Glutamatergic neuron (in vitro differentiated cells): ENCODE results near the gene NTM. TPM values are rescaled to one million over a fixed set of nuclear protein-coding genes. Genes with fewer than 3 reads are reported as not detected.

Experiments used
- DNase-seq: peaks from one replicate; pipeline ENCODE4 v3.0.0; 2022
- H3K27ac Mint-ChIP-seq: one replicate; pipeline ENCODE4 v1.8.0; 2020; ENCODE audit warnings: mild to moderate bottlenecking, mixed read lengths, inconsistent platforms; ENCODE audit not compliant: unreplicated experiment
- H3K27me3 Mint-ChIP-seq: one replicate; pipeline ENCODE4 v1.8.0; 2020; ENCODE audit warnings: mild to moderate bottlenecking, moderate library complexity, mixed read lengths, inconsistent platforms; ENCODE audit not compliant: unreplicated experiment
- H3K36me3 Mint-ChIP-seq: one replicate; pipeline ENCODE4 v1.8.0; 2020; ENCODE audit warnings: mild to moderate bottlenecking, mixed read lengths, inconsistent platforms; ENCODE audit not compliant: unreplicated experiment
- H3K4me1 Mint-ChIP-seq: one replicate; pipeline ENCODE4 v1.8.0; 2020; ENCODE audit warnings: mild to moderate bottlenecking, low read depth, mixed read lengths, inconsistent platforms; ENCODE audit not compliant: unreplicated experiment
- H3K4me3 Mint-ChIP-seq: one replicate; pipeline ENCODE4 v1.8.0; 2020; ENCODE audit warnings: mild to moderate bottlenecking, mixed read lengths, inconsistent platforms; ENCODE audit not compliant: unreplicated experiment
- H3K9me3 Mint-ChIP-seq: one replicate; pipeline ENCODE4 v1.8.0; 2020; ENCODE audit warnings: mild to moderate bottlenecking, moderate library complexity, mixed read lengths, inconsistent platforms; ENCODE audit not compliant: unreplicated experiment
- total RNA-seq: library from RNA; stranded (reverse); fragmentation: NEBNext Ultra II Directional; extraction: Animal tissue kit (Norgen Biotek cat#: 25700); gene quantifications from one replicate; pipeline ENCODE4 v1.2.1, GENCODE V29; 2021; ENCODE audit not compliant: unreplicated experiment
- TF ChIP-seq, protein P1 (sequence below): fragments of 200-600 bp; sonication (generic); IDR thresholded peaks from one replicate; pipeline ENCODE4 v1.5.0; 2021; ENCODE audit not compliant: partially characterized antibody, unreplicated experiment

Gene NTM
- total RNA-seq, 1 donor from 2014 or later: 1.2 TPM

DNA sequence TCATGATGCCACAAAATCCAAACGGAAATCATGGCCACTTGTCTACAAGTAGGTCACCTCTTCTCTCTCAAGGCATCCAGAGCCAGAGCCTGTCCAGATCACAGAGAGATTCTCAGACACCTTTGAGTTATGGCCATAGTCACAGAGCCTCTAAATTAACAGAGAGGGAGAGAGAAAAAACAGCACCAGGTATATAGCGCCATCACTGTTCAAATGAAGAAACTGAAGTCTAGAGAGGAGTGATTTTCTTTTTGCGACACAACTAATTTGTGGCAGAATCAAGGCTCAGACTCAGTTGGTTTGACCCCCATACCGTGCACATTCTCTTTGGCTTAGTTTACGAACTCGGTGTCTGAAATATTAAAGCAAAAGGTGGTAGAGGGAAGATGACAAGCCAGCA, 512.9 kb downstream of the NTM start:
- no peak overlapping the region for H3K27ac Mint-ChIP-seq
- TF ChIP-seq, protein P1, sequence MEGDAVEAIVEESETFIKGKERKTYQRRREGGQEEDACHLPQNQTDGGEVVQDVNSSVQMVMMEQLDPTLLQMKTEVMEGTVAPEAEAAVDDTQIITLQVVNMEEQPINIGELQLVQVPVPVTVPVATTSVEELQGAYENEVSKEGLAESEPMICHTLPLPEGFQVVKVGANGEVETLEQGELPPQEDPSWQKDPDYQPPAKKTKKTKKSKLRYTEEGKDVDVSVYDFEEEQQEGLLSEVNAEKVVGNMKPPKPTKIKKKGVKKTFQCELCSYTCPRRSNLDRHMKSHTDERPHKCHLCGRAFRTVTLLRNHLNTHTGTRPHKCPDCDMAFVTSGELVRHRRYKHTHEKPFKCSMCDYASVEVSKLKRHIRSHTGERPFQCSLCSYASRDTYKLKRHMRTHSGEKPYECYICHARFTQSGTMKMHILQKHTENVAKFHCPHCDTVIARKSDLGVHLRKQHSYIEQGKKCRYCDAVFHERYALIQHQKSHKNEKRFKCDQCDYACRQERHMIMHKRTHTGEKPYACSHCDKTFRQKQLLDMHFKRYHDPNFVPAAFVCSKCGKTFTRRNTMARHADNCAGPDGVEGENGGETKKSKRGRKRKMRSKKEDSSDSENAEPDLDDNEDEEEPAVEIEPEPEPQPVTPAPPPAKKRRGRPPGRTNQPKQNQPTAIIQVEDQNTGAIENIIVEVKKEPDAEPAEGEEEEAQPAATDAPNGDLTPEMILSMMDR: no peak
- H3K4me1 Mint-ChIP-seq: peaks cover 4% of the 10 kb centered on the region
- DNase-seq: no peak
- H3K27me3 Mint-ChIP-seq: no peaks in the 10 kb centered on the region
- H3K9me3 Mint-ChIP-seq: peaks cover 2% of the 10 kb centered on the region
- H3K36me3 Mint-ChIP-seq: no peaks in the 10 kb centered on the region
- H3K4me3 Mint-ChIP-seq: no peak overlapping the region

DNA sequence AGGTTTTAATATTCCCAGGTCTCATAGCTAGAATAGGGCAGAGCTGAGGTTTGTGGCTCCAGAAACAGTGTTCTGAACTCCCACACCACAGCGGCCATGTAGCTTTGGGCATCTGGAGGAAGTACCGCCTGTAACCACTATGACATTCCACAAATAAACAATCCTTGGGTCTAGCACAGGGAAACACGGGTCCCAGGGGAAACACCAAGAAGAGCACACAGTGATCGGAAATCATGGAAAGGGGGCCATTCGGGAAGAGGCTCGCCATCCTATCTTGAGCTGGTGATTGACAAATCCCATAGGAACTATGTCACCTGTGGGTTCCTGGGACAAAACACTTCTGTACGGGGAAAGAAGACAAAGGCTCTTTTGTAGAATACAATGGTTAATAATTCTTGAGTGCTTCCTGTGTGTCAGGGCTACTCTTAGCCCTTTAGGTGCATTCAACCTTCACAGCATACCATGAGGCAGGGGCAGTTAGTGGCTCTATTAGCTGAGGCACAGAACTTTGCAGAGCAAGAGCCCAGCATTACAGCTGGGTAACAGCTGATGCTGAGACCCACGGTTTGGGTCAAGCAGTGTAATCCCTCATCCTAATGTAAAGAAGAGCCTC, 514.2 kb downstream of the NTM start:
- Mint-ChIP-seq H3K4me1 (peaks cover 4% of the 10 kb centered on the region), H3K4me3 (no peak overlapping the region), H3K9me3 (peaks cover 2% of the 10 kb centered on the region), H3K27ac (no peak overlapping the region), H3K27me3 (no peaks in the 10 kb centered on the region), H3K36me3 (no peaks in the 10 kb centered on the region)
- no peak for DNase-seq
- TF ChIP-seq, protein P1: no peak

DNA sequence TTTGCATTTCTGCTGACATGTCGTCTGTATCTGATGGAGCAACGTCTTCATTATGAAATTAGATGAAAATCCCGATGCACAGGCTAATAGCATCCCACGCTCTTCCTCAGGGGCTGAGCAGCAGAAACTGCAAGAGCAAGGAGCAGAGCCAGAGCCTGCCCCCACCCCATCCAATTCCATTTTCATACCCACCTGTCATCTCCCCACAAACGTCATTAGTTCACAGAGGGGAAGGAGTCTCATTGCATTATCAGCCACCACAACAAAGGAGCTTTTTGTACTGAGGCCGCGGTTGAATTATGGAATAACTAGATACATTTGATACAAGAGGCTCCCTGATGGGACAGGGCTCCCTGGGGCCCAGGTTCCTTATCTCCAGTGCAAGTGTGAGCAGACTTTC, 515.0 kb downstream of the NTM start:
- DNase-seq: no peak
- Mint-ChIP-seq H3K27me3 (no peaks in the 10 kb centered on the region), H3K4me3 (no peak overlapping the region)

DNA sequence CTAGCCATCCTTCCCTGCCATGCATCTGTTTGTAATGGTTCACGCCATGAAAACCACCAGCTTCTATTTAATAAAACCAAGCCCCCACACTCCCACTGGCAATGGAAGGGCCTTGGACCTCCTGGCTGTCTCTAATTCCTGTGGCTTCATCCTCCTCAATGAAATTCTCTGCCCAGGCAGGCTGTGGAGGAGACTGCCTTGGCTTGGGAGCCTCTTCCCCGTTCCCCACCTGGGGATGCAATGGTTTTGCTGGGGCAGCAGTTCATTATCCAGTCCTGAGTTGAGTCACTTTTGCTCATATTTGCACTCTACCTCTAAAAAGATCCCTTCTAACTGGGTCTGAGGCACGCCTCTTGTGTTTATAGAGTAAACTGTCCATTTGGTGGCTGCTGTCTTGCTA, 515.8 kb downstream of the NTM start:
- DNase-seq: no peak
- Mint-ChIP-seq H3K27ac (no peak overlapping the region), H3K36me3 (no peaks in the 10 kb centered on the region), H3K4me1 (peaks cover 4% of the 10 kb centered on the region), H3K9me3 (peaks cover 2% of the 10 kb centered on the region), H3K4me3 (no peak overlapping the region), H3K27me3 (no peaks in the 10 kb centered on the region)
- TF ChIP-seq, protein P1: no peak

More for the DNA sequence above, 515.0 kb downstream of the NTM start:
- Mint-ChIP-seq H3K4me1 (peaks cover 4% of the 10 kb centered on the region), H3K36me3 (no peaks in the 10 kb centered on the region), H3K9me3 (peaks cover 2% of the 10 kb centered on the region), H3K27ac (no peak overlapping the region)
- TF ChIP-seq, protein P1: no peak

DNA sequence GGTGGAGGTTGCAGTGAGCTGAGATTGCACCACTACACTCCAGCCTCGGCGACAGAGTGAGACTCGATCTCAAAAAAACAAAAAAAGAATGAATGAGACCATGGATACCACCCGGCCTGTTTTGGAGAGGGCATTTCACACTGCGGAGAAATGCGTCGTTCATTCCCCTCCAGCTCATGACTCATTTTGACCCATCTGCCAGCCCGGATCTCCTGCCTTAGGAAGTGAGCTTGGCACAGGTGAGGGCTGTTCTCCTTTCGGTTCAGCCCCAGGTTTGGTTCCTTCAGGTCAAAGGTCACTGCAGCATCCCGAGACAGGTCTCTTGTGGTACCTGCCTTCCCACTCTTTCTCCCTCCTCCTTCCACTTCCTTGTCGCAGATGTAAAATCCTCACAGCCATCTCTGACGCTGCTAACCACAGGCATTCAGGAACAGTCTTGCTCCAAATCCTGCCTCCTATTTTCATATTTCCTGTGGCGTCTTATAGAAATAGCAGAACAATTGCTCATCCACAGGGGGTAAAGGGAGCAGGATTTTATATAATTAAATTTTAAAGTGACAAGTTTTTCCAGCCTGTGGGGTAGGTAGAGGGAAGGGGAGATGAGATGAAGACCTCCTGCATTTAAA, 517.9 kb downstream of the NTM start:
- Mint-ChIP-seq H3K4me1 (peaks cover 4% of the 10 kb centered on the region), H3K9me3 (peaks cover 2% of the 10 kb centered on the region), H3K36me3 (no peaks in the 10 kb centered on the region), H3K4me3 (no peak overlapping the region), H3K27ac (no peak overlapping the region), H3K27me3 (peaks cover 3% of the 10 kb centered on the region)
- TF ChIP-seq, protein P1: no peak
- DNase-seq: no peak
